Calu3 (cell line): Measurements from ENCODE around the gene C1orf56. TPM values are rescaled to one million over a fixed set of nuclear protein-coding genes. Genes with fewer than 3 reads are reported as not detected.

ENCODE experiments used
- BruUV-seq: library from RNA; stranded (reverse); fragments of 400-500 nt; replicated peaks from 2 replicates; lab custom pipeline; 2021; lab: Mats Ljungman, UMichigan
- CTCF ChIA-PET: fragments of 300-600 bp; sonication (Branson Sonifier 250); formaldehyde crosslinking; loops from one replicate; lab custom pipeline; 2022; ENCODE audit warnings: antibody characterized with exemption; lab: Charles Lee
- DNase-seq: peaks from one replicate; pipeline ENCODE4 v3.0.0; 2022
- H3K27ac Mint-ChIP-seq: one replicate; pipeline ENCODE4 v1.8.0; 2022; ENCODE audit warnings: mixed read lengths; ENCODE audit not compliant: unreplicated experiment
- H3K27me3 Mint-ChIP-seq: one replicate; pipeline ENCODE4 v1.8.0; 2022; ENCODE audit warnings: mixed read lengths; ENCODE audit not compliant: unreplicated experiment
- H3K36me3 Mint-ChIP-seq: one replicate; pipeline ENCODE4 v1.8.0; 2022; ENCODE audit warnings: mild to moderate bottlenecking, moderate library complexity, mixed read lengths; ENCODE audit not compliant: insufficient read depth, unreplicated experiment
- H3K4me1 Mint-ChIP-seq: one replicate; pipeline ENCODE4 v1.8.0; 2022; ENCODE audit warnings: mild to moderate bottlenecking, low read depth, mixed read lengths; ENCODE audit not compliant: unreplicated experiment
- H3K4me3 Mint-ChIP-seq: one replicate; pipeline ENCODE4 v1.8.0; 2022; ENCODE audit warnings: mild to moderate bottlenecking, low read depth, moderate library complexity, mixed read lengths; ENCODE audit not compliant: unreplicated experiment
- H3K9me3 Mint-ChIP-seq: one replicate; pipeline ENCODE4 v1.8.0; 2022; ENCODE audit warnings: low read depth, mixed read lengths; ENCODE audit not compliant: unreplicated experiment
- intact Hi-C: fragments of 100-400 bp; cut with micrococcal nuclease; formaldehyde crosslinking; loops from one replicate; pipeline ENCODE4 v1.10.0; 2022; ENCODE audit not compliant: unreplicated experiment
- total RNA-seq: library from RNA; stranded (reverse); gene quantifications from 2 replicates; pipeline ENCODE4 v1.2.3, GENCODE V29; 2022
- TF ChIP-seq, protein P1 (sequence below): fragments of 200-600 bp; IDR thresholded peaks from one replicate; pipeline ENCODE4 v1.8.0; 2022; ENCODE audit warnings: antibody characterized with exemption; ENCODE audit not compliant: unreplicated experiment

C1orf56 gene
- total RNA-seq, 1 experiment from 2014 or later, result 8.5 TPM

DNA sequence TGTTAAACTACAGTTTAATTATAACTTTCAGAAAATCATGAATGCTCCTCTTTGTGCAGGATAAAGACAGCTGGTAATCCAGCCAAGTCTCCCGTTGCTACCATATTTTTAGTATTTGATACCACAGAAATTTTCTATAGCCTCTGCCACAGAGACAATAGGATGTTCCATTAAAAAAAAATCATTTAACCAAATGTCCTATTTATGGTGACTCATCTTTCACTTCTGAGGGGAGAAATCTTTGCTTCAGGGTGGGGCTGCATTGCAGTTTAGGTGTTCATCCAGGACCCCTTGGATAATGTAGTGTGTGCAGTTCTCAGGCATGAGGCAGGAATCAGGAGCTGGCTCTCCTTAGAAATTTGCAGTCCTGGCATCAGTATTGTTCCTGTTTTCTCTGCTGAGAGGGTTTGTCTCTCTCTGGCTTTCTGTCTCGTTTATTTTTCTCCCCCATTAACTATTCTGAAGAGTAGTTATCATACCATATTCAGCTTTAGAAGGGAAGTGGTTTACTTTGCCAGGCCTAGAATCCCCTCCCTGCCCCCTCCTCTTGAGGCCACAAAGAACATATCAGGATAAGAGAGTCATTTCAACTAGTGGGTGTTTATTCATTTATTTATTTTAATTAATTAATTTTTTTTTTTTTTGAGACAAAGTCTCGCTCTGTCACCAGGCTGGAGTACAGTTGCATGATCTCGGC lies 36.2 kb upstream of the C1orf56 start:
- no peak overlapping the region for H3K4me3 Mint-ChIP-seq
- intact Hi-C loops, result no loop called here

GRCh38 chr1:151012684-151013471 lies 34.7 kb upstream of the C1orf56 start:
- no peaks in the 10 kb centered on the region for H3K27me3 Mint-ChIP-seq
- no peak overlapping the region for H3K27ac Mint-ChIP-seq
- peaks cover 20% of the 10 kb centered on the region for H3K36me3 Mint-ChIP-seq
- peaks cover 12% of the 10 kb centered on the region for H3K4me1 Mint-ChIP-seq
- no TSS peak for BruUV-seq
- TF ChIP-seq, protein P1, sequence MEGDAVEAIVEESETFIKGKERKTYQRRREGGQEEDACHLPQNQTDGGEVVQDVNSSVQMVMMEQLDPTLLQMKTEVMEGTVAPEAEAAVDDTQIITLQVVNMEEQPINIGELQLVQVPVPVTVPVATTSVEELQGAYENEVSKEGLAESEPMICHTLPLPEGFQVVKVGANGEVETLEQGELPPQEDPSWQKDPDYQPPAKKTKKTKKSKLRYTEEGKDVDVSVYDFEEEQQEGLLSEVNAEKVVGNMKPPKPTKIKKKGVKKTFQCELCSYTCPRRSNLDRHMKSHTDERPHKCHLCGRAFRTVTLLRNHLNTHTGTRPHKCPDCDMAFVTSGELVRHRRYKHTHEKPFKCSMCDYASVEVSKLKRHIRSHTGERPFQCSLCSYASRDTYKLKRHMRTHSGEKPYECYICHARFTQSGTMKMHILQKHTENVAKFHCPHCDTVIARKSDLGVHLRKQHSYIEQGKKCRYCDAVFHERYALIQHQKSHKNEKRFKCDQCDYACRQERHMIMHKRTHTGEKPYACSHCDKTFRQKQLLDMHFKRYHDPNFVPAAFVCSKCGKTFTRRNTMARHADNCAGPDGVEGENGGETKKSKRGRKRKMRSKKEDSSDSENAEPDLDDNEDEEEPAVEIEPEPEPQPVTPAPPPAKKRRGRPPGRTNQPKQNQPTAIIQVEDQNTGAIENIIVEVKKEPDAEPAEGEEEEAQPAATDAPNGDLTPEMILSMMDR, result no peak
- intact Hi-C loops, result no loop called here
- no peaks in the 10 kb centered on the region for H3K9me3 Mint-ChIP-seq
- no peak for DNase-seq
- H3K4me3 Mint-ChIP-seq, result no peak overlapping the region
- CTCF ChIA-PET, result no interaction called here

More for the DNA sequence above, 36.2 kb upstream of the C1orf56 start:
- CTCF ChIA-PET, result no interaction called here
- no peak overlapping the region for H3K27ac Mint-ChIP-seq
- BruUV-seq, result no TSS peak
- H3K36me3 Mint-ChIP-seq, result peaks cover 30% of the 10 kb centered on the region
- TF ChIP-seq, protein P1, result no peak
- no peaks in the 10 kb centered on the region for H3K9me3 Mint-ChIP-seq
- DNase-seq, result no peak
- peaks cover 27% of the 10 kb centered on the region for H3K4me1 Mint-ChIP-seq
- no peaks in the 10 kb centered on the region for H3K27me3 Mint-ChIP-seq

DNA sequence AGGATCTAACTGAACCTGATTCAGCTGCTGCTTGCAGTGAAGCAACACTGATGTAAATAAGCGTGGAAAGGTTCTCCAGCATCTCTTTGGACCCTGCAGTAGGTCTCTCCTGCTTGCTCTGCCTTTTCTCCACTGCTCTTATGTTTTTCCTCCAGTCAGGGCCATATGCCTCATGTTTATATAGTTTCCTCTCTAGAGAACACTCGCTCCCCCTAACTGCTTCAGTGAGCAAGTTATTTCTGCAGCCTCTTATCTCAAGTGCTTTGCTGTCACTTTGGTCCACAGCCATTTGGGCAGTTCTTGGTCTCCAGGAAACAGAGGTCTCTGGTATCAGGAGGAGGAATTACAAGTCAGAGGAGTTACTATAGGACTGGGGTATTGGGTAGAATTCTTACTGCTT lies 34.0 kb upstream of the C1orf56 start:
- TF ChIP-seq, protein P1, result no peak
- H3K9me3 Mint-ChIP-seq, result no peaks in the 10 kb centered on the region
- peaks cover 14% of the 10 kb centered on the region for H3K36me3 Mint-ChIP-seq
- CTCF ChIA-PET, result no interaction called here
- no peak overlapping the region for H3K4me3 Mint-ChIP-seq
- no TSS peak for BruUV-seq
- DNase-seq, result no peak
- H3K27me3 Mint-ChIP-seq, result no peaks in the 10 kb centered on the region
- intact Hi-C loops, result no loop called here
- no peak overlapping the region for H3K27ac Mint-ChIP-seq
- peaks cover 9% of the 10 kb centered on the region for H3K4me1 Mint-ChIP-seq

DNA sequence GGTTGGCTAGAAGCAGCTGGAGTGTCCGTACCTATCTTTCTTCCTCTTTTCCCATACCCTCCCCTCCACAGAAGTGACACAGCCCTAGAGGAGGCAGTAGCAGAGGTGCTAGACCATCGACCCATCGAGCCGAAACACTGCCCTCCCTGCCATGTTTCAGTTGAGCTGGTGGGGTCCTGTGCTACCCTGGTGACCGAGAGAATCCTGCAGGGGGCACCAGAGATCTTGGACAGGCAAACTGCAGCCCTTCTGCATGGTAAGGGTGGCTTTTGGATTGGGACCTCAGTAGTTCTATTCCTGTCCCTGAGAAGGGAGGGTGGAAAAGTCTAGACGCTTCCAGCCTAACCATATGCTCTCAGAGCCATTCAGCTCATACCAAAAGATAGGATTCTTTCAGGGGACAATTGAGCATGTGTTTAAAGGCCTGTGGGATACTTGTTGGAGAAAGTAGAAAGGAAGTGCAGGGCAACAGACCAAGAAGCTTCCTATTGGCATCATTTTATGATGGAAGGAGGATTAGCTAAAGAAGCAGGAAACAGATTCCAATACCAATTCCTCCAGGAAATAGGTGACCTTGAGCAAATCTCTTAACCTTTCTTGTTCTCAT lies 22.9 kb upstream of the C1orf56 start:
- Mint-ChIP-seq H3K4me3 (no peak overlapping the region), H3K27ac (no peak overlapping the region), H3K9me3 (no peaks in the 10 kb centered on the region), H3K4me1 (no peaks in the 10 kb centered on the region), H3K36me3 (peaks cover 10% of the 10 kb centered on the region), H3K27me3 (no peaks in the 10 kb centered on the region)
- peak; percentile 83 for DNase-seq
- intact Hi-C loops, result loop anchor here (2.0 kb wide), 1 partner anchor 132 kb away; the partner anchor contains the start of gene TNFAIP8L2
- CTCF ChIA-PET, result interaction anchor here (0.6 to 1.6 kb wide), 7 partner anchors 18 to 104 kb away, joined by 3 to 14 read pairs (median 5); partner anchors contain the start of genes C1orf56 and MINDY1
- no TSS peak for BruUV-seq
- TF ChIP-seq, protein P1, result peak; percentile 69
